HEK293 (cell line): ENCODE results near the gene WDR91.

Experiments
- GLIS2 ChIP-seq: fragments of 450-650 bp; formaldehyde crosslinking; IDR thresholded peaks from 2 replicates; pipeline ENCODE4 v1.5.1; 2016; ENCODE audit warnings: missing biosample characterization, missing genetic modification characterization
- HOXD13 ChIP-seq: sonication (generic); formaldehyde crosslinking; IDR thresholded peaks from 2 replicates; pipeline ENCODE4 v1.8.0; 2022; ENCODE audit warnings: missing genetic modification reagents, borderline replicate concordance
- KLF16 ChIP-seq: fragments of 450-650 bp; formaldehyde crosslinking; IDR thresholded peaks from 2 replicates; pipeline ENCODE4 v1.5.1; 2017; ENCODE audit warnings: missing biosample characterization, missing genetic modification characterization
- KLF7 ChIP-seq: fragments of 450-650 bp; formaldehyde crosslinking; IDR thresholded peaks from 2 replicates; pipeline ENCODE4 v1.5.1; 2016; ENCODE audit warnings: missing biosample characterization, missing genetic modification characterization, borderline replicate concordance
- KLF8 ChIP-seq: fragments of 450-650 bp; formaldehyde crosslinking; IDR thresholded peaks from 2 replicates; pipeline ENCODE4 v1.5.1; 2016; ENCODE audit warnings: missing biosample characterization, missing genetic modification characterization
- MYNN ChIP-seq: fragments of 450-650 bp; formaldehyde crosslinking; IDR thresholded peaks from 2 replicates; pipeline ENCODE4 v1.5.1; 2016; ENCODE audit warnings: missing biosample characterization, missing genetic modification characterization, borderline replicate concordance
- OSR2 ChIP-seq: fragments of 450-650 bp; formaldehyde crosslinking; IDR thresholded peaks from 2 replicates; pipeline ENCODE4 v1.5.1; 2016; ENCODE audit warnings: missing biosample characterization, missing genetic modification characterization
- SALL2 ChIP-seq: fragments of 450-650 bp; formaldehyde crosslinking; IDR thresholded peaks from 2 replicates; pipeline ENCODE4 v1.5.0; 2017; ENCODE audit warnings: missing biosample characterization, mild to moderate bottlenecking, missing genetic modification characterization, borderline replicate concordance
- SP2 ChIP-seq: fragments of 450-650 bp; formaldehyde crosslinking; IDR thresholded peaks from 2 replicates; pipeline ENCODE4 v1.5.1; 2016; ENCODE audit warnings: missing biosample characterization, missing genetic modification characterization
- YY1 ChIP-seq: fragments of 450-650 bp; formaldehyde crosslinking; IDR thresholded peaks from 2 replicates; pipeline ENCODE4 v1.5.1; 2018; ENCODE audit warnings: missing biosample characterization, missing genetic modification characterization
- ZBTB17 ChIP-seq: fragments of 450-650 bp; formaldehyde crosslinking; IDR thresholded peaks from 2 replicates; pipeline ENCODE4 v1.5.1; 2016; ENCODE audit warnings: missing biosample characterization, missing genetic modification characterization
- ZBTB48 ChIP-seq: fragments of 450-650 bp; formaldehyde crosslinking; IDR thresholded peaks from 2 replicates; pipeline ENCODE4 v1.5.1; 2016; ENCODE audit warnings: missing biosample characterization, missing genetic modification characterization
- ZBTB8A ChIP-seq: fragments of 450-650 bp; formaldehyde crosslinking; IDR thresholded peaks from 2 replicates; pipeline ENCODE4 v1.5.1; 2016; ENCODE audit warnings: missing biosample characterization, missing genetic modification characterization
- ZFP69B ChIP-seq: fragments of 450-650 bp; formaldehyde crosslinking; IDR thresholded peaks from 2 replicates; pipeline ENCODE4 v1.5.1; 2016; ENCODE audit warnings: missing biosample characterization, missing genetic modification characterization
- ZNF133 ChIP-seq: fragments of 450-650 bp; formaldehyde crosslinking; IDR thresholded peaks from 2 replicates; pipeline ENCODE4 v1.5.1; 2016; ENCODE audit warnings: missing biosample characterization, missing genetic modification characterization
- ZNF157 ChIP-seq: fragments of 450-650 bp; formaldehyde crosslinking; IDR thresholded peaks from 2 replicates; pipeline ENCODE4 v1.5.1; 2016; ENCODE audit warnings: missing biosample characterization, missing genetic modification characterization
- ZNF169 ChIP-seq: fragments of 450-650 bp; formaldehyde crosslinking; IDR thresholded peaks from 2 replicates; pipeline ENCODE4 v1.5.1; 2016; ENCODE audit warnings: missing biosample characterization, missing genetic modification characterization
- ZNF184 ChIP-seq: fragments of 450-650 bp; IDR thresholded peaks from 2 replicates; pipeline ENCODE4 v1.5.1; 2018; ENCODE audit warnings: missing biosample characterization, mild to moderate bottlenecking, missing genetic modification characterization
- ZNF19 ChIP-seq: fragments of 450-650 bp; formaldehyde crosslinking; IDR thresholded peaks from 2 replicates; pipeline ENCODE4; 2016; ENCODE audit warnings: missing biosample characterization, missing genetic modification characterization, low read depth
- ZNF248 ChIP-seq: fragments of 450-650 bp; formaldehyde crosslinking; IDR thresholded peaks from 2 replicates; pipeline ENCODE4 v1.5.1; 2017; ENCODE audit warnings: missing biosample characterization, missing genetic modification characterization
- ZNF292 ChIP-seq: fragments of 450-650 bp; formaldehyde crosslinking; IDR thresholded peaks from 2 replicates; pipeline ENCODE4 v1.5.1; 2016; ENCODE audit warnings: low read depth, missing biosample characterization, missing genetic modification characterization, borderline replicate concordance
- ZNF302 ChIP-seq: fragments of 450-650 bp; formaldehyde crosslinking; IDR thresholded peaks from 2 replicates; pipeline ENCODE4 v1.5.1; 2016; ENCODE audit warnings: missing biosample characterization, missing genetic modification characterization, low read depth
- ZNF311 ChIP-seq: fragments of 450-650 bp; formaldehyde crosslinking; IDR thresholded peaks from 2 replicates; pipeline ENCODE4 v1.5.1; 2017; ENCODE audit warnings: missing biosample characterization, missing genetic modification characterization, borderline replicate concordance
- ZNF324 ChIP-seq: fragments of 450-650 bp; formaldehyde crosslinking; IDR thresholded peaks from 2 replicates; pipeline ENCODE4 v1.5.1; 2016; ENCODE audit warnings: missing biosample characterization, missing genetic modification characterization
- ZNF350 ChIP-seq: fragments of 450-650 bp; formaldehyde crosslinking; IDR thresholded peaks from 2 replicates; pipeline ENCODE4 v1.5.0; 2017; ENCODE audit warnings: missing biosample characterization, mild to moderate bottlenecking, missing genetic modification characterization
- ZNF37A ChIP-seq: fragments of 450-650 bp; IDR thresholded peaks from 2 replicates; pipeline ENCODE4 v1.5.1; 2018; ENCODE audit warnings: missing biosample characterization, missing genetic modification characterization
- ZNF423 ChIP-seq: fragments of 450-650 bp; formaldehyde crosslinking; IDR thresholded peaks from 2 replicates; pipeline ENCODE4 v1.5.1; 2016; ENCODE audit warnings: missing biosample characterization, missing genetic modification characterization
- ZNF426 ChIP-seq: fragments of 450-650 bp; formaldehyde crosslinking; IDR thresholded peaks from 2 replicates; pipeline ENCODE4 v1.5.1; 2017; ENCODE audit warnings: missing biosample characterization, missing genetic modification characterization, mild to moderate bottlenecking, inconsistent platforms, moderate library complexity
- ZNF596 ChIP-seq: fragments of 450-650 bp; IDR thresholded peaks from 2 replicates; pipeline ENCODE4 v1.5.0; 2018; ENCODE audit warnings: missing biosample characterization, mild to moderate bottlenecking, missing genetic modification characterization, moderate library complexity
- ZNF600 ChIP-seq: fragments of 450-650 bp; formaldehyde crosslinking; IDR thresholded peaks from 2 replicates; pipeline ENCODE4 v1.5.1; 2016; ENCODE audit warnings: missing biosample characterization, missing genetic modification characterization
- ZNF677 ChIP-seq: fragments of 450-650 bp; IDR thresholded peaks from 2 replicates; pipeline ENCODE4 v1.5.0; 2018; ENCODE audit warnings: missing biosample characterization, mild to moderate bottlenecking, missing genetic modification characterization, moderate library complexity
- ZNF792 ChIP-seq: fragments of 450-650 bp; formaldehyde crosslinking; IDR thresholded peaks from 2 replicates; pipeline ENCODE4 v1.5.1; 2016; ENCODE audit warnings: missing biosample characterization, missing genetic modification characterization
- ZSCAN23 ChIP-seq: fragments of 450-650 bp; formaldehyde crosslinking; IDR thresholded peaks from 2 replicates; pipeline ENCODE4 v1.5.1; 2016; ENCODE audit warnings: missing biosample characterization, missing genetic modification characterization
- TF ChIP-seq, protein P1 (sequence below): fragments of 450-650 bp; formaldehyde crosslinking; IDR thresholded peaks from 2 replicates; pipeline ENCODE4 v1.5.1; 2017; ENCODE audit warnings: missing biosample characterization, mild to moderate bottlenecking, missing genetic modification characterization, moderate library complexity
- TF ChIP-seq, protein P2 (sequence below): fragments of 450-650 bp; formaldehyde crosslinking; optimal IDR thresholded peaks from 2 replicates; pipeline ENCODE3; 2016; ENCODE audit warnings: missing biosample characterization, mild to moderate bottlenecking, missing genetic modification characterization
- TF ChIP-seq, protein P3 (sequence below): fragments of 450-650 bp; formaldehyde crosslinking; IDR thresholded peaks from 2 replicates; pipeline ENCODE4 v1.5.1; 2016; ENCODE audit warnings: missing biosample characterization, missing genetic modification characterization
- TF ChIP-seq, protein P4 (sequence below): fragments of 450-650 bp; formaldehyde crosslinking; IDR thresholded peaks from 2 replicates; pipeline ENCODE4 v1.5.1; 2016; ENCODE audit warnings: missing biosample characterization, missing genetic modification characterization

The WDR91 gene

DNA sequence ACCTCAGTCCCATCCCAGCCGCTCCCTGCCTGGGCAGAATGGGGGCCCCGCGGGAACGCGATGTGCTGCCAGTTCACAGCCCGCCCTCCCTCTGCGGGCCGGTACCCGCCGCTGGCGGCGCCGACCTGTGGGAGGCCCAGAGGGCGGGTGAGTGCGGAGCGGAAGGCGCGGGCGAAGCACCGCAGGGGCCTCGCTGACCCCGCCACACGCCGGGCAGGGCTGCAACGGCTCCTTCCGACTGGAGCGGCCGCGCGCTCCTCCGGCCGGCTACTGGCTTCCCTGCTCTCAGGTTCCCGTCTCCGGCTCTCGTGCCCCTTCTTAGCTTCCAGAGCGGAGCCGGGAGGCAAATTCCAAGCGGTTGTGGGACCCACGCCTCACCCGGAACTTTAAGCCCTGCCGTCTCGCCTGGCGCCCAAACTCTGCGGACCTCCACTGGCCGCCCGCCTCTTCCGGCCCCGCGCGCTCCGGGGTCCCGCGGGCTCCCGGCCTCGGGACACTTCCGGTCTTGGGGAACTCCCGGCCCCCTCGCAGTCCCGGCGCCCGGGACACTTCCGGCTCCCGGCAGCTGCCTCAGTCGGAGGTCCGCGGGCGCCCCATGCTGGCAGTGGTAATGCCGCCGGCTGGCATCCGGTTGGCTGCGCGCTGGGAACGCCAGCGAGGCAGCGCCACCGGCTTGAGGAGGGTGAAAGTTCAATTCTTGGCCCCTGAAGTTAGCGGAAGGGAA is 40.9 kb downstream of the WDR91 start, which contains the start of gene CYREN (continued):
- TF ChIP-seq, protein P1, sequence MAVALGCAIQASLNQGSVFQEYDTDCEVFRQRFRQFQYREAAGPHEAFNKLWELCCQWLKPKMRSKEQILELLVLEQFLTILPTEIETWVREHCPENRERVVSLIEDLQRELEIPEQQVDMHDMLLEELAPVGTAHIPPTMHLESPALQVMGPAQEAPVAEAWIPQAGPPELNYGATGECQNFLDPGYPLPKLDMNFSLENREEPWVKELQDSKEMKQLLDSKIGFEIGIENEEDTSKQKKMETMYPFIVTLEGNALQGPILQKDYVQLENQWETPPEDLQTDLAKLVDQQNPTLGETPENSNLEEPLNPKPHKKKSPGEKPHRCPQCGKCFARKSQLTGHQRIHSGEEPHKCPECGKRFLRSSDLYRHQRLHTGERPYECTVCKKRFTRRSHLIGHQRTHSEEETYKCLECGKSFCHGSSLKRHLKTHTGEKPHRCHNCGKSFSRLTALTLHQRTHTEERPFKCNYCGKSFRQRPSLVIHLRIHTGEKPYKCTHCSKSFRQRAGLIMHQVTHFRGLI (tag by site-specific recombination) = 0 out of 2 replicates have a peak, but pooled peaks have one; percentile 41
- TF ChIP-seq ZNF600 (tag by site-specific recombination) = peak; percentile 14
- peak; percentile 85 for TF ChIP-seq SP2 (tag by site-specific recombination)
- TF ChIP-seq ZFP69B (tag by site-specific recombination) = peak; percentile 95
- peak; percentile 75 for TF ChIP-seq OSR2 (tag by site-specific recombination)
- no peak for TF ChIP-seq ZNF184
- 0 out of 2 replicates have a peak, but pooled peaks have one; percentile 76 for TF ChIP-seq ZNF324
- TF ChIP-seq ZNF248 (tag by site-specific recombination) = no peak
- TF ChIP-seq ZNF423 (tag by site-specific recombination) = peak; percentile 93
- TF ChIP-seq ZNF169 (tag by site-specific recombination) = no peak
- TF ChIP-seq ZNF292 (tag by site-specific recombination) = no peak
- no peak for TF ChIP-seq ZNF19
- TF ChIP-seq ZNF157 (tag by site-specific recombination) = no peak
- no peak for TF ChIP-seq HOXD13
- TF ChIP-seq, protein P2, sequence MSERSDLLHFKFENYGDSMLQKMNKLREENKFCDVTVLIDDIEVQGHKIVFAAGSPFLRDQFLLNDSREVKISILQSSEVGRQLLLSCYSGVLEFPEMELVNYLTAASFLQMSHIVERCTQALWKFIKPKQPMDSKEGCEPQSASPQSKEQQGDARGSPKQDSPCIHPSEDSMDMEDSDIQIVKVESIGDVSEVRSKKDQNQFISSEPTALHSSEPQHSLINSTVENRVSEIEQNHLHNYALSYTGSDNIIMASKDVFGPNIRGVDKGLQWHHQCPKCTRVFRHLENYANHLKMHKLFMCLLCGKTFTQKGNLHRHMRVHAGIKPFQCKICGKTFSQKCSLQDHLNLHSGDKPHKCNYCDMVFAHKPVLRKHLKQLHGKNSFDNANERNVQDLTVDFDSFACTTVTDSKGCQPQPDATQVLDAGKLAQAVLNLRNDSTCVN = peak; percentile 95
- TF ChIP-seq ZNF37A (tag by site-specific recombination) = 0 out of 2 replicates have a peak, but pooled peaks have one; percentile 30
- TF ChIP-seq, protein P3, sequence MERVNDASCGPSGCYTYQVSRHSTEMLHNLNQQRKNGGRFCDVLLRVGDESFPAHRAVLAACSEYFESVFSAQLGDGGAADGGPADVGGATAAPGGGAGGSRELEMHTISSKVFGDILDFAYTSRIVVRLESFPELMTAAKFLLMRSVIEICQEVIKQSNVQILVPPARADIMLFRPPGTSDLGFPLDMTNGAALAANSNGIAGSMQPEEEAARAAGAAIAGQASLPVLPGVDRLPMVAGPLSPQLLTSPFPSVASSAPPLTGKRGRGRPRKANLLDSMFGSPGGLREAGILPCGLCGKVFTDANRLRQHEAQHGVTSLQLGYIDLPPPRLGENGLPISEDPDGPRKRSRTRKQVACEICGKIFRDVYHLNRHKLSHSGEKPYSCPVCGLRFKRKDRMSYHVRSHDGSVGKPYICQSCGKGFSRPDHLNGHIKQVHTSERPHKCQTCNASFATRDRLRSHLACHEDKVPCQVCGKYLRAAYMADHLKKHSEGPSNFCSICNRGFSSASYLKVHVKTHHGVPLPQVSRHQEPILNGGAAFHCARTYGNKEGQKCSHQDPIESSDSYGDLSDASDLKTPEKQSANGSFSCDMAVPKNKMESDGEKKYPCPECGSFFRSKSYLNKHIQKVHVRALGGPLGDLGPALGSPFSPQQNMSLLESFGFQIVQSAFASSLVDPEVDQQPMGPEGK (tag by site-specific recombination) = peak; percentile 99
- TF ChIP-seq ZSCAN23 (tag by site-specific recombination) = no peak
- no peak for TF ChIP-seq ZNF350 (tag by site-specific recombination)
- peak; percentile 37; the same call in 1 of the 2 replicates for TF ChIP-seq ZBTB17 (tag by site-specific recombination)
- no peak for TF ChIP-seq MYNN (tag by site-specific recombination)
- TF ChIP-seq GLIS2 (tag by site-specific recombination) = peak; percentile 87
- TF ChIP-seq ZNF302 (tag by site-specific recombination) = no peak
- TF ChIP-seq KLF16 (tag by site-specific recombination) = peak; percentile 88
- TF ChIP-seq ZNF677 = no peak
- TF ChIP-seq, protein P4, sequence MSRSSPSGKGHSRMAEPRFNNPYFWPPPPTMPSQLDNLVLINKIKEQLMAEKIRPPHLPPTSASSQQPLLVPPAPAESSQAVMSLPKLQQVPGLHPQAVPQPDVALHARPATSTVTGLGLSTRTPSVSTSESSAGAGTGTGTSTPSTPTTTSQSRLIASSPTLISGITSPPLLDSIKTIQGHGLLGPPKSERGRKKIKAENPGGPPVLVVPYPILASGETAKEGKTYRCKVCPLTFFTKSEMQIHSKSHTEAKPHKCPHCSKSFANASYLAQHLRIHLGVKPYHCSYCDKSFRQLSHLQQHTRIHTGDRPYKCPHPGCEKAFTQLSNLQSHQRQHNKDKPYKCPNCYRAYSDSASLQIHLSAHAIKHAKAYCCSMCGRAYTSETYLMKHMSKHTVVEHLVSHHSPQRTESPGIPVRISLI = no peak
- 0 out of 2 replicates have a peak, but pooled peaks have one; percentile 26 for TF ChIP-seq YY1 (tag by site-specific recombination)
- no peak for TF ChIP-seq ZNF426
- TF ChIP-seq ZBTB8A = peak; percentile 91
- TF ChIP-seq ZNF311 (tag by site-specific recombination) = no peak
- TF ChIP-seq KLF7 = peak; percentile 37; the same call in 1 of the 2 replicates
- peak; percentile 52; the same call in 1 of the 2 replicates for TF ChIP-seq ZNF792
- TF ChIP-seq KLF8 (tag by site-specific recombination) = peak; percentile 60; the same call in 1 of the 2 replicates
- TF ChIP-seq SALL2 (tag by site-specific recombination) = no peak
- TF ChIP-seq ZBTB48 = peak; percentile 76; the same call in 1 of the 2 replicates
- peak; percentile 3; the same call in 1 of the 2 replicates for TF ChIP-seq ZNF596 (tag by site-specific recombination)
- TF ChIP-seq ZNF133 (tag by site-specific recombination) = no peak
